IgD-negative memory B cell (primary cell): ENCODE measurements around the gene IL10RB. TPM values are rescaled to one million over a fixed set of nuclear protein-coding genes. Genes with fewer than 3 reads are reported as not detected.

Experiments used
- H3K27ac Mint-ChIP-seq, 3 donors: one replicate each; pipeline ENCODE4 v1.8.0; 2020 to 2022; ENCODE audit warnings: mild to moderate bottlenecking in 3 of 3, mixed read lengths in 3 of 3, moderate library complexity in 1 of 3
- H3K27me3 Mint-ChIP-seq: one replicate; pipeline ENCODE4 v1.8.0; 2021; ENCODE audit warnings: mixed read lengths
- H3K36me3 Mint-ChIP-seq: one replicate; pipeline ENCODE4 v1.8.0; 2020; ENCODE audit warnings: mild to moderate bottlenecking, mixed read lengths
- H3K4me1 Mint-ChIP-seq, 3 donors: one replicate each; pipeline ENCODE4 v1.8.0; 2020 to 2022; ENCODE audit warnings: mixed read lengths in 3 of 3, mild to moderate bottlenecking in 1 of 3
- H3K4me3 Mint-ChIP-seq, 4 donors: one replicate each; pipeline ENCODE4 v1.8.0; 2020 to 2022; ENCODE audit warnings: mild to moderate bottlenecking in 4 of 4, mixed read lengths in 4 of 4, moderate library complexity in 3 of 4
- H3K9me3 Mint-ChIP-seq, 3 donors: one replicate each; pipeline ENCODE4 v1.8.0; 2020 to 2021; ENCODE audit warnings: mixed read lengths in 3 of 3, mild to moderate bottlenecking in 1 of 3
- polyA plus RNA-seq: library from polyadenylated mRNA; unstranded; fragments of 300-500 nt; fragmentation: Illumina TruSeq; gene quantifications from one replicate; pipeline ENCODE4 v1.2.3, GENCODE V29; 2021

The IL10RB gene
- polyA plus RNA-seq, 1 donor from 2014 or later: 56.6 TPM

- no peaks in the 10 kb centered on the region for H3K9me3 Mint-ChIP-seq
- peaks cover 15 to 18% (median 15%) of the 10 kb centered on the region in 3 donors for H3K4me1 Mint-ChIP-seq
- no peak overlapping the region for H3K4me3 Mint-ChIP-seq
- H3K27ac Mint-ChIP-seq: peak overlapping the region in 1 of 3 donors; percentile 48
- no peaks in the 10 kb centered on the region for H3K27me3 Mint-ChIP-seq
- H3K36me3 Mint-ChIP-seq: peaks cover 6% of the 10 kb centered on the region
Measured at GRCh38 chr21:33291686-33292085, 25.5 kb downstream of the IL10RB start.

GRCh38 chr21:33292724-33293123 is 26.6 kb downstream of the IL10RB start:
- no peak overlapping the region for H3K27ac Mint-ChIP-seq
- peaks cover 6% of the 10 kb centered on the region for H3K36me3 Mint-ChIP-seq
- H3K4me3 Mint-ChIP-seq: no peak overlapping the region

GRCh38 chr21:33293136-33293535 is 27.0 kb downstream of the IL10RB start:
- no peaks in the 10 kb centered on the region for H3K9me3 Mint-ChIP-seq
- peak overlapping the region in 2 of 3 donors; percentile 31 to 84 for H3K27ac Mint-ChIP-seq
- H3K4me3 Mint-ChIP-seq: no peak overlapping the region
- H3K36me3 Mint-ChIP-seq: peaks cover 6% of the 10 kb centered on the region
- peaks cover 23 to 31% (median 24%) of the 10 kb centered on the region in 3 donors for H3K4me1 Mint-ChIP-seq
- no peaks in the 10 kb centered on the region for H3K27me3 Mint-ChIP-seq

More at GRCh38 chr21:33292724-33293123, 26.6 kb downstream of the IL10RB start:
- Mint-ChIP-seq H3K4me1 (peaks cover 20 to 26% (median 22%) of the 10 kb centered on the region in 3 donors), H3K27me3 (no peaks in the 10 kb centered on the region), H3K9me3 (no peaks in the 10 kb centered on the region)

GRCh38 chr21:33293811-33294216 is 27.6 kb downstream of the IL10RB start:
- Mint-ChIP-seq H3K27me3 (no peaks in the 10 kb centered on the region), H3K9me3 (no peaks in the 10 kb centered on the region), H3K4me3 (peak overlapping the region in 2 of 4 donors; percentile 8 to 22), H3K4me1 (peaks cover 26 to 34% (median 28%) of the 10 kb centered on the region in 3 donors), H3K27ac (peak overlapping the region; percentile 74 to 89 (median 84)), H3K36me3 (peaks cover 6% of the 10 kb centered on the region)

GRCh38 chr21:33296156-33296555 is 30.0 kb downstream of the IL10RB start:
- peaks cover 6% of the 10 kb centered on the region for H3K36me3 Mint-ChIP-seq
- H3K27me3 Mint-ChIP-seq: no peaks in the 10 kb centered on the region
- no peaks in the 10 kb centered on the region for H3K9me3 Mint-ChIP-seq
- peak overlapping the region; percentile 30 to 84 (median 66) for H3K4me3 Mint-ChIP-seq
- peak overlapping the region; percentile 78 to 96 (median 93) for H3K27ac Mint-ChIP-seq
- H3K4me1 Mint-ChIP-seq: peaks cover 48 to 55% (median 49%) of the 10 kb centered on the region in 3 donors

- no peaks in the 10 kb centered on the region for H3K9me3 Mint-ChIP-seq
- peak overlapping the region in 2 of 3 donors; percentile 72 to 89 for H3K27ac Mint-ChIP-seq
- H3K4me1 Mint-ChIP-seq: peaks cover 48 to 61% (median 58%) of the 10 kb centered on the region in 3 donors
- peaks cover 4% of the 10 kb centered on the region for H3K36me3 Mint-ChIP-seq
- H3K27me3 Mint-ChIP-seq: peaks cover 2% of the 10 kb centered on the region
- H3K4me3 Mint-ChIP-seq: peak overlapping the region; percentile 19 to 88 (median 52)
Measured at GRCh38 chr21:33299181-33299752, 33.1 kb downstream of the IL10RB start.

- Mint-ChIP-seq H3K4me1 (peaks cover 52 to 65% (median 64%) of the 10 kb centered on the region in 3 donors), H3K4me3 (peak overlapping the region; percentile 26 to 78 (median 66)), H3K36me3 (no peaks in the 10 kb centered on the region), H3K27me3 (peaks cover 2% of the 10 kb centered on the region), H3K27ac (peak overlapping the region; percentile 57 to 91 (median 86)), H3K9me3 (no peaks in the 10 kb centered on the region)
Measured at GRCh38 chr21:33300701-33301631, 34.8 kb downstream of the IL10RB start.

- Mint-ChIP-seq H3K36me3 (no peaks in the 10 kb centered on the region), H3K4me1 (peaks cover 47 to 59% (median 58%) of the 10 kb centered on the region in 3 donors), H3K4me3 (peak overlapping the region; percentile 26 to 78 (median 66)), H3K27me3 (peaks cover 2% of the 10 kb centered on the region), H3K9me3 (no peaks in the 10 kb centered on the region), H3K27ac (peak overlapping the region; percentile 57 to 91 (median 69))
Measured at GRCh38 chr21:33301632-33302002, 35.5 kb downstream of the IL10RB start.

GRCh38 chr21:33302055-33302454 is 35.9 kb downstream of the IL10RB start:
- H3K4me3 Mint-ChIP-seq: peak overlapping the region in 1 of 4 donors; percentile 78
- H3K27ac Mint-ChIP-seq: peak overlapping the region in 1 of 3 donors; percentile 69
- H3K9me3 Mint-ChIP-seq: no peaks in the 10 kb centered on the region
- peaks cover 46 to 59% (median 54%) of the 10 kb centered on the region in 3 donors for H3K4me1 Mint-ChIP-seq
- H3K36me3 Mint-ChIP-seq: no peaks in the 10 kb centered on the region
- peaks cover 2% of the 10 kb centered on the region for H3K27me3 Mint-ChIP-seq

GRCh38 chr21:33302796-33303195 is 36.6 kb downstream of the IL10RB start:
- Mint-ChIP-seq H3K36me3 (no peaks in the 10 kb centered on the region), H3K4me3 (no peak overlapping the region), H3K9me3 (no peaks in the 10 kb centered on the region), H3K27me3 (peaks cover 2% of the 10 kb centered on the region), H3K27ac (peak overlapping the region in 1 of 3 donors; percentile 52), H3K4me1 (peaks cover 42 to 53% (median 51%) of the 10 kb centered on the region in 3 donors)

- Mint-ChIP-seq H3K27ac (peak overlapping the region in 1 of 3 donors; percentile 57), H3K4me3 (no peak overlapping the region)
Measured at GRCh38 chr21:33305344-33305671, 39.1 kb downstream of the IL10RB start.

GRCh38 chr21:33305938-33306337 is 39.8 kb downstream of the IL10RB start:
- H3K27me3 Mint-ChIP-seq: peaks cover 2% of the 10 kb centered on the region
- H3K27ac Mint-ChIP-seq: no peak overlapping the region
- no peak overlapping the region for H3K4me3 Mint-ChIP-seq
- H3K36me3 Mint-ChIP-seq: no peaks in the 10 kb centered on the region
- no peaks in the 10 kb centered on the region for H3K9me3 Mint-ChIP-seq
- peaks cover 25 to 35% (median 33%) of the 10 kb centered on the region in 3 donors for H3K4me1 Mint-ChIP-seq

More at GRCh38 chr21:33305344-33305671, 39.1 kb downstream of the IL10RB start:
- H3K4me1 Mint-ChIP-seq: peaks cover 32 to 42% (median 40%) of the 10 kb centered on the region in 3 donors
- no peaks in the 10 kb centered on the region for H3K9me3 Mint-ChIP-seq
- H3K36me3 Mint-ChIP-seq: no peaks in the 10 kb centered on the region
- peaks cover 2% of the 10 kb centered on the region for H3K27me3 Mint-ChIP-seq

GRCh38 chr21:33308586-33309490 is 42.7 kb downstream of the IL10RB start:
- no peaks in the 10 kb centered on the region for H3K36me3 Mint-ChIP-seq
- peaks cover 20 to 28% (median 21%) of the 10 kb centered on the region in 3 donors for H3K4me1 Mint-ChIP-seq
- no peaks in the 10 kb centered on the region for H3K9me3 Mint-ChIP-seq
- H3K4me3 Mint-ChIP-seq: peak overlapping the region in 2 of 4 donors; percentile 7 to 12
- peak overlapping the region in 1 of 3 donors; percentile 85 for H3K27ac Mint-ChIP-seq
- H3K27me3 Mint-ChIP-seq: no peaks in the 10 kb centered on the region

- no peaks in the 10 kb centered on the region for H3K27me3 Mint-ChIP-seq
- no peaks in the 10 kb centered on the region for H3K9me3 Mint-ChIP-seq
- no peak overlapping the region for H3K4me3 Mint-ChIP-seq
- no peak overlapping the region for H3K27ac Mint-ChIP-seq
- no peaks in the 10 kb centered on the region for H3K36me3 Mint-ChIP-seq
- peaks cover 15 to 24% (median 15%) of the 10 kb centered on the region in 3 donors for H3K4me1 Mint-ChIP-seq
Measured at GRCh38 chr21:33309778-33310177, 43.6 kb downstream of the IL10RB start.
